OCI-LY1 (cell line): Measurements from ENCODE around the gene PAM.

Experiments used
- CTCF ChIP-seq: fragments of 200-600 bp; sonication (generic), shearing (Covaris generic); IDR thresholded peaks from 2 replicates; pipeline ENCODE4 v1.5.1; 2017; ENCODE audit warnings: mild to moderate bottlenecking, antibody characterized with exemption, low read length, moderate library complexity, mixed read lengths
- EZH2 ChIP-seq: fragments of 200-600 bp; sonication (generic), shearing (Covaris generic); IDR thresholded peaks from 2 replicates; pipeline ENCODE4 v1.8.0; 2017; ENCODE audit warnings: borderline replicate concordance, mixed run types, mild to moderate bottlenecking, antibody characterized with exemption, low read length, moderate library complexity, mixed read lengths

- no peak for TF ChIP-seq CTCF
- no peak for TF ChIP-seq EZH2
Measured at GRCh38 chr5:102933721-102934459, 178.8 kb downstream of the PAM start.
